Heart right ventricle (tissue), 16 donors: Measurements from ENCODE around the gene ICOS. TPM values are rescaled to one million over a fixed set of nuclear protein-coding genes. Genes with fewer than 3 reads are reported as not detected.
A peak's percentile ranks its signal among the peaks of the same experiment; 100 is the strongest.

Experiments
- ATAC-seq, 8 donors: fragments of 200-7000 bp; cut with Tn5 transposase; one replicate each; pipeline ENCODE4 v1.9.1; 2020; ENCODE audit warnings: mild to moderate bottlenecking in 8 of 8, moderate library complexity in 8 of 8, moderate number of reproducible peaks in 1 of 8
- DNase-seq, 2 donors: peaks; one replicate each; pipeline ENCODE4 v3.0.0-alpha.2; 2020
- H3K27ac ChIP-seq, 10 donors: fragments of 200-600 bp; sonication (generic) in 2 of 10; one replicate each; pipeline versions ENCODE4 v1.5.0 to v1.8.0; 2020 to 2022; ENCODE audit warnings: mild to moderate bottlenecking in 3 of 10
- H3K27me3 ChIP-seq, 7 donors: fragments of 200-600 bp; one replicate each; pipeline ENCODE4 v1.8.0; 2021 to 2022; ENCODE audit warnings: mild to moderate bottlenecking in 2 of 7
- H3K36me3 ChIP-seq, 9 donors: fragments of 200-600 bp; sonication (generic) in 1 of 9; one replicate each; pipeline versions ENCODE4 v1.5.0 to v1.8.0; 2020 to 2022; ENCODE audit warnings: mild to moderate bottlenecking in 2 of 9
- H3K4me1 ChIP-seq, 9 donors: fragments of 200-600 bp; sonication (generic) in 1 of 9; one replicate each; pipeline versions ENCODE4 v1.5.0 to v1.8.0; 2020 to 2022; ENCODE audit warnings: mild to moderate bottlenecking in 4 of 9
- H3K4me3 ChIP-seq, 10 donors: fragments of 200-600 bp; sonication (generic) in 2 of 10; one replicate each; pipeline versions ENCODE4 v1.5.0 to v1.8.0; 2020 to 2022; ENCODE audit warnings: mild to moderate bottlenecking in 7 of 10, moderate library complexity in 2 of 10
- H3K9me3 ChIP-seq, 11 donors: fragments of 200-600 bp in 10 of 11; sonication (generic) in 2 of 11; one replicate each; pipeline versions ENCODE4 v1.5.0 to v1.8.0; 2013 to 2022; ENCODE audit warnings: mild to moderate bottlenecking in 2 of 11, control low read depth in 1 of 11, moderate library complexity in 1 of 11
- WGBS, 2 donors: extraction: QIAGEN DNeasy Blood & Tissue Kit; methylation state at CpG; one replicate each; pipeline ENCODE4 v1.1.7; 2013; ENCODE audit warnings: inconsistent platforms in 1 of 2; 5-methylcytosine and 5-hydroxymethylcytosine counted together
- intact Hi-C, 10 donors: fragments of 100-400 bp; cut with DNase I; formaldehyde crosslinking; loops; one replicate each; pipeline versions ENCODE4 v1.11.1 to v1.14.2; 2022
- polyA plus RNA-seq, 2 donors: library from polyadenylated mRNA; stranded (reverse); fragments of 200-250 nt; gene quantifications; one replicate each; pipeline ENCODE4 v1.2.3, GENCODE V29; 2013
- total RNA-seq, 10 donors: library from RNA; stranded (reverse); fragmentation: NEBNext Ultra II Directional in 3 of 10; extraction: Animal tissue kit (Norgen Biotek cat#: 25700) in 3 of 10; gene quantifications; one replicate each; pipeline versions ENCODE4 v1.2.1 to v1.2.4, GENCODE V29; 2021 to 2023
- TF ChIP-seq, protein P1 (sequence below), 9 donors: fragments of 200-600 bp; sonication (generic) in 2 of 9; IDR thresholded peaks; one replicate each; pipeline versions ENCODE4 v1.5.0 to v1.8.0; 2021 to 2022; ENCODE audit warnings: antibody characterized with exemption in 9 of 9, mild to moderate bottlenecking in 5 of 9, moderate library complexity in 1 of 9
- donor health status: Arrhythmogenic right ventricular cardiomyopathy.
- donor health status: ischemic (EF 13 %, LVEDD 7.1; RV severe dilation, severe dysfunction).
- donor health status: healthy with polysubstance abuse.
- donor health status: DM: no; HTN: yes; CAD: no.
- donor health status: DM: no; HTN: no; CAD: no.
- donor health status: ischemic (EF 25% LVEDD 6.9; RV normal size, moderate dysfunction).
- donor health status: ischemic (EF 25% LVEDD 5.7; RV mildly dilated, moderate dysfunction).
- donor health status: healthy.
- donor health status: DM: yes; HTN: yes; CAD: no.
- donor health status: Ischemic cardiomyopathy.
- donor health status: ischemic (EF 35%, LVEDD 5.7; RV mildly dilated, moderate dysfunction).
- donor health status: nonischemic (EF 11% LVEDD 7.7; RV severe dilation, severe dysfunction).
- donor health status: DM: yes; HTN: yes; CAD: no.
- donor health status: PGD.
- donor health status: ischemic (EF 29% LVEDD 5.4; RV normal size, mild dysfunction).
- donor health status: nonischemic (EF 23%, LVEDD 6.1; RV moderate dilation, normal function).

Gene ICOS
- total and polyA plus RNA-seq, 12 donors = 0.01 to 1.2 (median 0.09) TPM; not detected in 7

DNA sequence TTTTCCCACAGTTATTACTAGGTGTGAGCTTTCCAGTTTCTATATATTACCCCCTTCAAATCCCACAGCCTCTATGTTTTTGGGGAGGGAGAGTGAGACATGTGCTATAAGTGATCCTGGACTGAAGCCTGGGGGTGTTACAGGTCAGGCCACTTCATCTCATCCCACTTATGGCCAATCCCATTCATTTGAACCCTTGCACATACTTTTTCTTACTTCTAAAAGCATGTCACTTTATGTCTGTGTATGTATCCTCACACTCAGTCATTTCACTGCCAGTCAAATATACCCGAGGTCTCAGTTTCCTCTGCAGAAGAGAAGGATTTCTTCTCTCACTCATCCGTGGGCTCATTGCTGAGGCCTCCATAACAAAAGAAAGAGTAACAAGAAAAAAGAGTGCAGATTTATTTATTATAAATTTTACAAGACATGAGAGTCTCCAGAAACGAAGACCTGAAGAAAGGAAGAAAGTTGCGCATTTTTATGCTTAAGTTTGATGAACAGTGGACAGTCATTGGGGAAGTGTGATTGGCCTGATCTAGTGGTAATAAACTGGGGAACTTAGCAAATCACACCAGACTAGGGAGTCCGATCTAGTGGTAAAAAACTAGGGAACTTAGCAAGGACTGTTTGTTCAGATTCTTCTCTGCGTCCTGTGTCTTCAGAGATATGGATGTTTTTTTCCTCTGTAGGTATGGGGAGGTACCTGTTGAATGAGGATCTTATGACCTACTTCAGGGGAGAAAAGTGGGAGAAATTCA is 52.1 kb downstream of the ICOS start:
- TF ChIP-seq, protein P1, sequence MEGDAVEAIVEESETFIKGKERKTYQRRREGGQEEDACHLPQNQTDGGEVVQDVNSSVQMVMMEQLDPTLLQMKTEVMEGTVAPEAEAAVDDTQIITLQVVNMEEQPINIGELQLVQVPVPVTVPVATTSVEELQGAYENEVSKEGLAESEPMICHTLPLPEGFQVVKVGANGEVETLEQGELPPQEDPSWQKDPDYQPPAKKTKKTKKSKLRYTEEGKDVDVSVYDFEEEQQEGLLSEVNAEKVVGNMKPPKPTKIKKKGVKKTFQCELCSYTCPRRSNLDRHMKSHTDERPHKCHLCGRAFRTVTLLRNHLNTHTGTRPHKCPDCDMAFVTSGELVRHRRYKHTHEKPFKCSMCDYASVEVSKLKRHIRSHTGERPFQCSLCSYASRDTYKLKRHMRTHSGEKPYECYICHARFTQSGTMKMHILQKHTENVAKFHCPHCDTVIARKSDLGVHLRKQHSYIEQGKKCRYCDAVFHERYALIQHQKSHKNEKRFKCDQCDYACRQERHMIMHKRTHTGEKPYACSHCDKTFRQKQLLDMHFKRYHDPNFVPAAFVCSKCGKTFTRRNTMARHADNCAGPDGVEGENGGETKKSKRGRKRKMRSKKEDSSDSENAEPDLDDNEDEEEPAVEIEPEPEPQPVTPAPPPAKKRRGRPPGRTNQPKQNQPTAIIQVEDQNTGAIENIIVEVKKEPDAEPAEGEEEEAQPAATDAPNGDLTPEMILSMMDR (IDR thresholded peaks at IDR 0.05) = no peak
- Histone ChIP-seq H3K27me3 (no peaks in the 10 kb centered on the region), H3K9me3 (no peaks in the 10 kb centered on the region), H3K4me3 (no peak overlapping the region), H3K4me1 (peaks cover 0 to 18% (median 0%) of the 10 kb centered on the region in 9 donors), H3K27ac (peak overlapping the region in 1 of 10 donors; percentile 62), H3K36me3 (no peaks in the 10 kb centered on the region)
- intact Hi-C loops = no loop called here
- 90 to 94% methylated on average over 6 of the region's 6 CpGs for WGBS, 2 donors
- no peak for ATAC-seq
- no peak for DNase-seq

DNA sequence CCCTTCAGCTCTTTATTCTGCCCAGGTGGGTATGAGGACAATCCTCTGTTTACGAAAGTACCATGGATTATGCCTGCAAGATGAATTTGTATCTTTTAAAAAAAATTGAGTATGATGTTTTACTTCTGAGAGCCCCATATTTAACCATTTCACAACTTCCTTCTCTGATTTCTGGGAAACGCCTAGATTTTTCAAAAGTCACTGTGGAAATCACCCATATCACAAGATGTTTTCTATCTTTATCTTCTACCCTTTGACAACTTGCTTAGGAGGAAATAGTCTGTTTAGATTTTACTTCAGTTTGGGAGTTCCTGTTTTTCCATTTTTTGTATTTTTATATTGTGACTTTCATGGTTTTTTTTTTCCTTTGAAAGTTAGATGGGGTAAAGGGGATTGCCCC is 53.0 kb downstream of the ICOS start:
- H3K27me3 ChIP-seq = no peaks in the 10 kb centered on the region
- WGBS, 2 donors = 77 to 89% methylated on average over 2 of the region's 2 CpGs
- ATAC-seq (no peak), DNase-seq (no peak)
- H3K36me3 ChIP-seq = no peaks in the 10 kb centered on the region
- H3K4me1 ChIP-seq = peaks cover 0 to 18% (median 0%) of the 10 kb centered on the region in 9 donors
- TF ChIP-seq, protein P1 (IDR thresholded peaks at IDR 0.05) = no peak
- no peaks in the 10 kb centered on the region for H3K9me3 ChIP-seq
- peak overlapping the region in 1 of 10 donors; percentile 62 for H3K27ac ChIP-seq
- H3K4me3 ChIP-seq = no peak overlapping the region
- intact Hi-C loops = no loop called here

DNA sequence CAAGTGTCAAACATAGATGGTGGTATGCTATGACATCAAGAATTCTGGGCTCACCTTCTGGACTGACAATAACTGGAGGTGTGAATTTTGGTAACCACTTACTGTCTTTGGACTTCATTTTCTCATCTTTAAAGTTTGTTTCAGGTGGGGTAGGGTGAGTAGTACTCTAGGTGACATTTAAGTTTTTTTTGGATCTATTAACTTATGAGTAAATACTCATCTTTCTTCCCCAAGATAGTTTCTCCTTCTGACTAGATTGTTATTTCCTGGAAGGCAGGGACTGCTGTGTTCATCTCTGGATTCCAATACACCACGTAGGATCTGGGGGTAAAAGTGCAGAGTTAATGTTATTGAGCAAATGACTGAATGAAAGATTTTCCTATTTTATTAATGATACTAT is 55.9 kb downstream of the ICOS start:
- 72 to 75% methylated on average over 1 of the region's 1 CpG for WGBS, 2 donors
- ATAC-seq (no peak), DNase-seq (no peak)
- no peak overlapping the region for H3K4me3 ChIP-seq
- TF ChIP-seq, protein P1 (IDR thresholded peaks at IDR 0.05) = no peak
- intact Hi-C loops = no loop called here
- H3K9me3 ChIP-seq = no peaks in the 10 kb centered on the region
- peaks cover 0 to 15% (median 0%) of the 10 kb centered on the region in 9 donors for H3K4me1 ChIP-seq
- H3K27me3 ChIP-seq = no peaks in the 10 kb centered on the region
- H3K36me3 ChIP-seq = no peaks in the 10 kb centered on the region
- peak overlapping the region in 1 of 10 donors; percentile 6 for H3K27ac ChIP-seq

DNA sequence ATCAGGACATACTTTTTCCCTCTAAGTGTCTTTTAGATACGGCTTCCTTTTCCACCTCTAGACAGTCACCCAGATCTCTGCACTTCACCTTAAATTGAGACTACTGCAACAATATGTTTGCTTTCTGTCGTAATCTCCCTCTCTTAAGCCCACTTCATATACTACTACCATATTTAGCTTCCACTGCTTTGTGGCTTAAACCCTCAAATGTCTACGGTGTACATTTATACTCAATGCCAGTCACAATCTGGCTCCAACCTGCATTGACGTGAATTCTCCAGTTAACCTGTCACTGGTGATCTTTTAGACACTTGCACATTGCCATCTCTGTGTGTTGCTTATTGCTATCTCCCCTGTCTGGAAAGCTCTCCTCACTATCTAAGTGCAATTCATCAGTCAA is 56.4 kb downstream of the ICOS start:
- peak overlapping the region in 1 of 10 donors; percentile 6 for H3K27ac ChIP-seq
- ATAC-seq = no peak
- intact Hi-C loops = no loop called here
- DNase-seq = no peak
- H3K27me3 ChIP-seq = no peaks in the 10 kb centered on the region
- WGBS, 2 donors = 67 to 73% methylated on average over 4 of the region's 4 CpGs
- no peak overlapping the region for H3K4me3 ChIP-seq
- H3K9me3 ChIP-seq = no peaks in the 10 kb centered on the region
- no peaks in the 10 kb centered on the region for H3K36me3 ChIP-seq
- TF ChIP-seq, protein P1 (IDR thresholded peaks at IDR 0.05) = no peak
- H3K4me1 ChIP-seq = peaks cover 0 to 16% (median 0%) of the 10 kb centered on the region in 9 donors
